ENCODE results near the gene NR1D2.

Gene NR1D2

GRCh38 chr3:23926736-23927135 lies 18.4 kb upstream of the NR1D2 start:
- no peak for DNase-seq (ENCODE audit: extremely low spot score, insufficient read length, low read depth)

GRCh38 chr3:23928524-23928923 lies 16.6 kb upstream of the NR1D2 start:
- no peak for DNase-seq (ENCODE audit: extremely low spot score, insufficient read length, low read depth)
- FAIRE-seq, result no peak

More at GRCh38 chr3:23926736-23927135, 18.4 kb upstream of the NR1D2 start:
- no peak for FAIRE-seq

DNA sequence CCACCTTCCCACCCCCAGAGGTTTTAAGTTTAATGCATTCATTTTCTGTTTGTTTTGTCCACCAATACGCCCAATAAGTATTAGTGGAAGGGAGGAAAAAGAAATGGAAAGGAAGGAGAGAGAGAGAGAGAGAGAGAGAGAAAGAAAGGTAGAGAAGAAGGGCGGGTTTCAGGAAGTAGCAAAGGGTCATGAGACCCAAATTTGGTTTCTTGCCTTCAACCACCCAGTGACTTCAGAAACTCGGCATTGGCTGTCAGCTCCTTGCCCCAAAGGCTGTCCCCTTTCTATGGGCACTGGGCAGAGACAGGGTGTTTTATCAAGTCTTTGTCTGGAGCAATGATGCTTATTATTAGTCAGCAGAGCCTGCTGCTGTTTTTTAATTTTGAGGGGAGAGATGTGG lies 13.5 kb upstream of the NR1D2 start:
- FAIRE-seq, result no peak
- no peak for DNase-seq (ENCODE audit: extremely low spot score, insufficient read length, low read depth)

GRCh38 chr3:23932571-23932970 lies 12.5 kb upstream of the NR1D2 start:
- no peak for FAIRE-seq
- DNase-seq (ENCODE audit: extremely low spot score, insufficient read length, low read depth), result no peak

- FAIRE-seq, result no peak
- DNase-seq (ENCODE audit: extremely low spot score, insufficient read length, low read depth), result no peak
Measured at GRCh38 chr3:23934253-23934652, 10.8 kb upstream of the NR1D2 start.

- no peak for DNase-seq (ENCODE audit: extremely low spot score, insufficient read length, low read depth)
- FAIRE-seq, result no peak
Measured at GRCh38 chr3:23937296-23937695, 7.8 kb upstream of the NR1D2 start.

DNA sequence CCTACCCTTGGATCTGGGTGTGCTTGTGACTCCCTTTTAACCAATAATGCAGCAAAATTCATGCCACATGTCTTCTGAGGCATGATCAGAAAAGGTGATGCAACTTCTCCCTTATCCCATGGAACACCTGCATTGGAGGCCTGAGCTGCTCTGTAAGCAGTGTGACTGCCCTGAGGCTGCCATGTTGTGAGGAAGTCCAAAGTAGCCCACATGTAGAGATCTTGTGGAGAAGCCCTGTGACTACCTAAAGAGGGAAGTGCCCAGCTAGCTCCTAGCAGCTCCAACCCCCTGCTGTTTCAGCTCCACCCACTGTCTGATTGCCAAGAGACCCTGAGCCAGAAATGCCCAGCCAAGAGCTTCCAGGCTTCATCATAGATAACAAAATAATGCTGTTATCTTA lies 6.4 kb upstream of the NR1D2 start:
- DNase-seq (ENCODE audit: extremely low spot score, insufficient read length, low read depth) (no peak), FAIRE-seq (no peak)

GRCh38 chr3:23940775-23941174 lies 4.3 kb upstream of the NR1D2 start:
- DNase-seq (ENCODE audit: extremely low spot score, insufficient read length, low read depth) (no peak), FAIRE-seq (no peak)

DNA sequence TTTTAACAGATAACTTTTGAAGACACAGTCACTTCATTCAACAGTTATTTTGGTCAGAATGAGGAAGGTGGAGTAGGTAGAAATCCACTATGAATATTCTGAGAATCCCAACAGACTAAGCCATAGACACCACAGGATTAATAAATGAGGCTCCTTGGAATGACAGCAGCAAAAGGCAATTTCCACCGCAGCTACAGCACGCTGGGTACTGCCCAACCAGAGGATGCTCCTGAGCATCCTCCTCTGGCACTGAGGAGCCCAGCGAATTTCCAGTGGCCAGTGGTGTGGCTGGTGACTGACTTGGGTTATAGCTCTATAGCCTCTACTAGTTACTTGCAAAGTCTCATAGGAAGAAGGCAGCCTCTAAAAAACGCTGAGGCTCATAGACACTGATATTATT lies 3.6 kb upstream of the NR1D2 start:
- no peak for DNase-seq (ENCODE audit: extremely low spot score, insufficient read length, low read depth)
- no peak for FAIRE-seq

- FAIRE-seq (no peak), DNase-seq (ENCODE audit: extremely low spot score, insufficient read length, low read depth) (no peak)
Measured at GRCh38 chr3:23942546-23942945, 2.5 kb upstream of the NR1D2 start.

GRCh38 chr3:23944007-23944783 lies 891 bp upstream of the NR1D2 start:
- no peak for DNase-seq (ENCODE audit: extremely low spot score, insufficient read length, low read depth)
- peak; percentile 9 for FAIRE-seq

- FAIRE-seq, result no peak
- DNase-seq (ENCODE audit: extremely low spot score, insufficient read length, low read depth), result no peak
Measured at GRCh38 chr3:23945663-23945912, 502 bp downstream of the NR1D2 start.

DNA sequence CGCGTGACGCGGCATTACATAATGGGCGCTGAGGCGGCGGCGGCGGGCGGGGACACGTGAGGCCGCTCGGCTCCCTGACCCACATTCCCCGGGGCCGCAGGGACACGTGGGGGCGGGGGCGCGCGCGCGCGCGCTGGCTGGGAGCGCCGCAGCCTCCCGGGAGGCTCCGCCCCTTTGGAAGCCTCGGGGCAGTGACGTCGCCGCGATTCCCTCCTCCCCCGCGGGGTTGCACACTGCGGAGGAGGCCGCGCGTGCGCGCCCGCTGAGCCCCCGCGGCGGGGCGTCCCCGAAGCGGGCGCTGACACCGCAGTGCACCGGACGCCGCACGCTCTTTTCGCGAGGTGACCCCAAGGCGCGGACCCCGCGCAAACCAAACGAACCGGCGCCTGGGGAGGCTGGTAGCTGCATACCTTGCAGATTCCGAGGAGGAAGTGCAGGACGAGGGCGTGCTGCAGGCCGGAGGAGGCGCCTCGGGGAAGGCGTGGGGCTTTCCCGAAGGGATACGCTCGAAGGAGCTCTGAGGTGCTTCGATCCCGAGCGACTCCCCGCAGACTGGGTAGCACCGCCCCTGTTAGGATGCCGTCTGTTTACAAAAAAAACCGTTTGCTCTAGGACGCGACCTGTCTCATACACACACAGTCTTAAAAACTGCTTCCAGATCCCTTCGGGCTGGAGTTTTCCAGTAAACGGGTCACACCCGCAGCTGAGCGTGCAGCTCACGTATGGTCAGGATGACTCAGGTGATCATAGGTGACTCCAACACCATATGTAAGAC lies 1.0 kb downstream of the NR1D2 start:
- FAIRE-seq, result peak; percentile 94
- DNase-seq (ENCODE audit: extremely low spot score, insufficient read length, low read depth), result peak; percentile 91

- DNase-seq (ENCODE audit: extremely low spot score, insufficient read length, low read depth), result no peak
- FAIRE-seq, result no peak
Measured at GRCh38 chr3:23948761-23949160, 3.7 kb downstream of the NR1D2 start.

DNA sequence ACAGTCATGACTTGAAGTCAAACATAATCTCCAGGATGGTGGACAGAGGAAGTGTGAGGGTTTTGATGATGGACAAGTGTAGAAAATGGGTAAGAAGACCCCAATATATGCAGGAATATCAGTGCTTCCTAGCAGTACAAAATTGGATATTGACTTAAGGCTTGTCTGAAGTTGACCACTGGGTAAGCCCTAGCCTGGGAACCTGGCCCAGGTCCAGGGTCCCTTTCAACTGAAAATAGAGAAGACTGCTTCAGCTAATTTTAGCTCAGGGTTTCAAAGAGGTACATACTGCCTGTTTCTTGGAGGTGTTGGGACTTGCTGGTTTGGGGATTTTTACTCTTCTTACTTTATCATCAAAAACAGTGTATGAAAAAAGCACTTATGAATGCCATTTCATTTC lies 4.7 kb downstream of the NR1D2 start:
- no peak for DNase-seq (ENCODE audit: extremely low spot score, insufficient read length, low read depth)
- peak; percentile 81 for FAIRE-seq

GRCh38 chr3:23950293-23950692 lies 5.2 kb downstream of the NR1D2 start:
- no peak for FAIRE-seq

DNA sequence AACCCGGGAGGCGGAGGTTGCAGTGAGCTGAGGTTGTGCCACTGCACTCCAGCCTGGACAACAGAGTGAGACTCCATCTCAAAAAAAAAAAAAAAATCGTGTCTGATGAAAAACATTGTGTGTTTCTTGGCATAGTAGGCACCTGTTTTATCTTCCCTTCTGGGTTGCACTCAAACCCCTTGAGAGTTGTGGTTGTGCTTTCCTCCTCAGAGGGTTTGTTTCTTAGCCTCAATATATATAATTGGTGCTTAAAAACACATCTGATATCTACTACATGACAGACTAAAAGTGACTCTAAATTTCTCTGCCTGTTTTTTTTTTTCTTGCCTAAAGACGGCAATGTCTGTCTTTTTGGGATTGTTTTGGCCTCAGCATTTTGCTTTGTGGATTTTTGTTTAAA lies 7.6 kb downstream of the NR1D2 start:
- DNase-seq (ENCODE audit: extremely low spot score, insufficient read length, low read depth) (no peak), FAIRE-seq (peak; percentile 79)

More at GRCh38 chr3:23950293-23950692, 5.2 kb downstream of the NR1D2 start:
- DNase-seq (ENCODE audit: extremely low spot score, insufficient read length, low read depth), result no peak

- no peak for DNase-seq (ENCODE audit: extremely low spot score, insufficient read length, low read depth)
Measured at GRCh38 chr3:23953523-23953922, 8.4 kb downstream of the NR1D2 start.

DNA sequence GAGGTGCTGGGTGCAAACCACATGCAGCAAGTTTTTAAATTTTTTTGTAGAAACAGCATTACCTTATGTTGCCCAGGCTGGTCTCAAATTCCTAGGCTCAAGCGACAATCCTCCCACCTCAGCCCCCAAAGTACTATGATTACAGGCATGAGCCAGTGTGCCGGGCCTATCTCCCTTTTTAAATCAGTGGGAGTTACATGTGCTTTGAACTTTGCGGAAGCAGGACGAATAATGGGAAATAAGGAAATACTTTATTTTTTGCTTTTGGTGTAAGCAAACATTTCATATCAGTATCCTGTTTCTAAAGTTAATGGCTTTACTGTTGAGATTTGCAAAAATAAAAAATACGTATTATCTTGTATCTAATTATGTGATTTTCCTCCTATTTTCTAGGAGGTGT lies 9.1 kb downstream of the NR1D2 start:
- FAIRE-seq (no peak), DNase-seq (ENCODE audit: extremely low spot score, insufficient read length, low read depth) (no peak)

More at GRCh38 chr3:23953523-23953922, 8.4 kb downstream of the NR1D2 start:
- FAIRE-seq, result peak; percentile 5

GRCh38 chr3:23956701-23957100 lies 11.6 kb downstream of the NR1D2 start:
- FAIRE-seq, result no peak
- DNase-seq (ENCODE audit: extremely low spot score, insufficient read length, low read depth), result no peak

- FAIRE-seq, result no peak
- no peak for DNase-seq (ENCODE audit: extremely low spot score, insufficient read length, low read depth)
Measured at GRCh38 chr3:23959135-23959900, 14.2 kb downstream of the NR1D2 start.

Measured in GM18507 (cell line).